ELR (cell line): ENCODE measurements around the gene TLDC2.

ENCODE experiments used
- DNase-seq: peaks from one replicate; pipeline ENCODE4 v3.0.0-alpha.2; 2015; ENCODE audit warnings: low read depth

Gene TLDC2

GRCh38 chr20:36849333-36850065 lies 26.4 kb upstream of the TLDC2 start:
- DNase-seq = no peak

GRCh38 chr20:36850759-36851158 lies 25.2 kb upstream of the TLDC2 start:
- no peak for DNase-seq

GRCh38 chr20:36851490-36851889 lies 24.4 kb upstream of the TLDC2 start:
- DNase-seq = no peak

GRCh38 chr20:36852187-36852586 lies 23.8 kb upstream of the TLDC2 start:
- no peak for DNase-seq

GRCh38 chr20:36854348-36855240 lies 21.3 kb upstream of the TLDC2 start:
- peak; percentile 72 for DNase-seq

GRCh38 chr20:36855241-36855657 lies 20.7 kb upstream of the TLDC2 start:
- peak; percentile 71 for DNase-seq

DNA sequence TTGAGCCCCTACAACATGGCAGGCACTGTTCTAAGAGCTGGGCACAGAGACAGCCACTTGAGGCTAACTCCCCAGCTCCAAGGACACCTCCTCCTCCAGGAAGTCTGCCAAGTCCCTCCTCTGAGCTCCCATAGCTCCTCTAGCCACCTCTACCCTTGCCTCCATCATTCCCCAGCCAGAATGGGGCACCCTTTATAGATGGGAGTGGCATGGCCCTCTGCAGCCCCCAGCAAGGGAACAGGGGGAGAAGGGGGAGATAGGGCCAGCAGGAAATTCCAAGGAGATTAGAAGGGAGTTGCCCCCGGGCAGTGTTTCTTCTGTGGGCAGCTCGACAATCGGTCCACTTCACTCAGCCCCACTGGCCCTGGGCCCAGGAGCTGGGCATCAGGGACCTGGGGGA lies 19.7 kb upstream of the TLDC2 start:
- peak; percentile 84 for DNase-seq

DNA sequence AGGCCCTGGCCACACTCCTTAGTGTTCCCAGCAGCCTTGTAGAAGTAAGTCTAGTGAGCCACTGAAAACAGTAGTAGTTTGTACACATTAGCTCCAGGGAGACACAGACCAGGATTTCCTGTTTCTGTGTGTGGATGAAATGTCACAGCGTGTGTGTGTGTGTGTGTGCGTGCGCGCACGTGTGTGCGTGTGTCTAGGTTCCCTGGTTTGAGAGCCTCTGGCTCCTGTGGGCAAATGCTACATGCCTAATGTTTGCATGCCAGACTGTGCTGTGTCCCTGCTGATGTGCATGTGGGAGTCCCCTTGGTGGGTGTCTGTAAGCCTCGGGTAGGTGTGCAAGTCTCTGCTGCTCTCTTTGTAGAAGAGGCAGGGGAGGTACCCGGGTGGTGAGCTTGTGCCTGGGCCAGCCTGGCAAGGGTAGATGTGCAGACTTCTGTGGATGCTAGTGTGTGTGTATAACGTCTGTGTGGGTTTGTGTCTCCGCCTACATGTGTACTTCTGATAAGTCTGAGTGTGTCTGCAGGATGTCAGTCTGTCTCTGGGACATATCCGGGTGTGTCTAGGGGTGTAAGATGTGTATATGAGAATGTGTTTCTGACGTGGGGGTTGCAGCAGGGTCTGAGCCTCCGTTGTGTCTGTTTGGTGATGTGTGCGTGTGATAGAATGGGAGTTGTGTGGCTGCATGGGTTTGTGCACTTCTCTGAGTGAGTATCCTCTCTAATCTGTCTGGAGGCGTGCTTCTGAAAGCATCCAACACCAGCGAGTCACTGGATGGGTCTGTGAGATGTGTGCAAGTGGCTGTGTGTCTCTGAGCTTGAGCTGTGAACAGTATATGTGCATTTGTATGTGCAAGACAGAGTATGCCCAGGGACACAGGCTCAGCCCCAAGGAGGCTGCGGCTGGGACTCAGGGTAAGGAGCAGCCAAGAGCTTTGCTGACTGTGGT lies 19.0 kb upstream of the TLDC2 start:
- DNase-seq = peak; percentile 65

DNA sequence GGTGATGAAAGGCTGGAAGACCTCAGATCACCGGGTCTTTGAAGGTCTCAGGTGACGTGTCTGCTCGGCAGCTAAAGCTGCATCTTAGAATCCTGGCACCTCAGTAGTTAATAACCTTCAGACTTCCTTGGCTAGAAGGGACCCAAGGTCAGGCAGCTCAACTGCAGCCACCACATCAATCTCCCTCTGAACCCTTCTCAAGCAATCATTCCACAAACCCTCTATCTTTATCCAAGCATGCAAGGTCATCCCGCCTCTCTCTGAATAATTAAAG lies 16.7 kb upstream of the TLDC2 start:
- no peak for DNase-seq

- DNase-seq = no peak
Measured at GRCh38 chr20:36859700-36860330, 16.1 kb upstream of the TLDC2 start.

DNA sequence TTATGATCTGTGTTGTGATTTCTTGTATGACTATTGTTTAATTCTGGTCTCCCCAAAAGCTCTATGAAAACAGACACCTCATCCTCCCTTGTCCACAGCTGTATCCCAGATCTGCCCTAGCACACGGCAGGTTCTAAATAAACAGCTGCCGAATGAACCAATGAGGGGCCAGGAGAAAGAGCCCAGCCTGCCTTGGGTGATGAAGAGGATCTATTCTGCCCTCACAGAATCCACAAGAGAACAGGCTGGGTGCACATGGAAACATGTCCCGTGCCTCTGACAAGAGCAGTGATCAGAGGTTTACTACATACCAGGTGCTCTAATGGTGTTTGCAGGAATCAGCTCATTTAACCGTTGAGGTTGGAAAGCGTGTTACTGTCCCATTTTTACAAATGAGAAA lies 15.6 kb upstream of the TLDC2 start:
- no peak for DNase-seq

GRCh38 chr20:36860811-36861624 lies 14.9 kb upstream of the TLDC2 start:
- no peak for DNase-seq

- DNase-seq = peak; percentile 54
Measured at GRCh38 chr20:36861625-36861874, 14.4 kb upstream of the TLDC2 start.

GRCh38 chr20:36861875-36862801 lies 13.8 kb upstream of the TLDC2 start:
- peak; percentile 95 for DNase-seq

DNA sequence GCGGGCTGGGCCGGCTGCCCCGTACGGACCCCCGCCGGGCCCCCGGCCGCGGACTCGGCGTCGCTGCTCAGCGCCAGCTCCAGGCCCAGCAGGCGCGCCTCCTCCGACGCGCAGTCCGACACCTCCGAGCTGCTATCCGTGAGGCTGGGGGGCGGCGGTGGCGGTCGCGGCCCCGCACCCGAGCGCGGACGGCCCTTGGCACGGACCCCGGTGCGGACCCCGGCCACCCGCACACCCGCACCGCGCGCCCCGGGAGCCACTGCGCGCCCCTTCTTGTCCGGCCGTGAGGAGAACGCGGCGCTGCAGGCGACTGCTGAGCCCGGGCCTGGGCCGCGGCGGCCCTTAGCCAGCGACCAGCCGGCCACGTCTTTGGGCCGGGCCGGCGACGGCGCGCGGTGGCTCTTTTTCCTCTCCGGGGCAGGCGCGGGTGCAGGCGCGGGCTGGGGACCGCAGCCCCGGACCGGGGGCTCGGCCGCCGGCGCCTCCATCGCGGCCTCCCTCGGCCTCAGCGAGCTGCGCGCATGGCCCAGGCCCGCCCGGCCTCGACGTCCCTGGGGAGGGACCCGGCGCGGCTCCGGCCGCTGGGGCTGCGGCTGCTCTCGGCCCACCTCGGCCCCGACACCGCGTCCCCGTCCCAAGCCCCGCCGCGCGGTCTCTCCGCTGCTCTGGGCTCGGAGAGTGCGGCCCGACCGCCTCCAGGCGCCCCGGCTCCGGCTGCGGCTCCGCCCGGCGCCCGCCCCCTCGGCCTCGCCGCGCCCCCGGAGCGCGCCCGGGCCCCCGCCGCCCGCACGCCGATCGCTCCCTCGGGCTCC lies 12.9 kb upstream of the TLDC2 start:
- DNase-seq = peak; percentile 45

DNA sequence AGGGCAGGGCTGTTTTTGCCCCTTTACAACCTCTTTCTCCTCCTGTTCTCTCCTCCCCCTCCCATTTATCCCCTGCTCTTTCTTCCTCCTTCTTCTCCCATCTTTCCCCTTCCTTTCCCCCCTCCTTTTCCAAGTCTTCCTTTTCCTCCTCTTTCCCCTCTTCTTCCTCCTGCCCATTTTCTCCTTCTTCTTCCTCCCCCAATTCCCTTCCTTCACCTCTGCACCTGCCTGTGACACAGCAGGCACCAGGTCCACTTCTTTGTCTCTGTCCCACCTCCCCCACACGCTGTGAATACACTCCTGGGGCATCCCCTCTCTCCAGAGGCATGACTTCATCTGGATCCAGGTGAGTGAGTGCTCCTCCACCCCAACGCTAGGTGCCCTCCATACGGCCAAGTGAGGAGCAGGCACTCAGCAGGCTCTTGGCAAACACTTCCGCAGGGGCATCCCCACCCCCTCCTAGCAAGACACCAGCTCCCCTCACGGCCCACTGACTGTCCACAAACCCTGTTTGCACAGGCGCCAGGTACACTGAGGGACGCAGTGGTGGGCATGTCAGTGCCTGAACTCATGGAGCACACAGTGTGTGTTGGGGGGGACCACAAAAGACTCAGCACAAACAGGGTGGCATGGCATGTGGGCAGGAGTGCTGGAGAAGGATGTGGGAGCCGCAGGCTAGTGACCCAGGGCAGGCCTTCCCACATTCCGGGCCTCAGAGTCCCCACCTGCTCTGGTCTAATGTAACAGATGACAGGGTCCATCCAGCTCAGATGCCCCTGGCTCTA lies 10.7 kb upstream of the TLDC2 start:
- no peak for DNase-seq

- no peak for DNase-seq
Measured at GRCh38 chr20:36865861-36866149, 10.1 kb upstream of the TLDC2 start.

DNA sequence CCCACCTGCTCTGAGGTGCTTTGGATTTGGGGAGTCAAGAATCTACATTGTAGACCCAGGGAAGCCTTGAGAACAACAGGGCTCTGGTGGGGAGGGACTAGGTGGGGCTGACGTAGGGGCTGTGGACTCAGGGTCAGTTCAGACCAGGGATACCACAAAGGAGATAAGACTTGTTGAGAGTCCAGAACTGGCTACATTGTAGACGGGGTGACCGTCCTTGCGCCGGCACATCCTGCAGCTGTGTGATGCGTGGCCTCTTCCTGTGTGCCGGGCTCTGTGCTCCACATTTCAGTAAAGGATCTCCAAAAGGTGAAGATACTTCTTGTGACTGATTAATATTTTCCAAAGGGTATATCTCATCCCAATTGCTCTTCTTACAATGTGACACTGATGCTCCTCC lies 9.8 kb upstream of the TLDC2 start:
- no peak for DNase-seq
